ENCODE data around the gene CFAP410. TPM values are rescaled to one million over a fixed set of nuclear protein-coding genes. Genes with fewer than 3 reads are reported as not detected.

The CFAP410 gene
- total RNA-seq, 3 donors from 2014 or later: 22.2 to 31.1 (median 27.8) TPM

DNA sequence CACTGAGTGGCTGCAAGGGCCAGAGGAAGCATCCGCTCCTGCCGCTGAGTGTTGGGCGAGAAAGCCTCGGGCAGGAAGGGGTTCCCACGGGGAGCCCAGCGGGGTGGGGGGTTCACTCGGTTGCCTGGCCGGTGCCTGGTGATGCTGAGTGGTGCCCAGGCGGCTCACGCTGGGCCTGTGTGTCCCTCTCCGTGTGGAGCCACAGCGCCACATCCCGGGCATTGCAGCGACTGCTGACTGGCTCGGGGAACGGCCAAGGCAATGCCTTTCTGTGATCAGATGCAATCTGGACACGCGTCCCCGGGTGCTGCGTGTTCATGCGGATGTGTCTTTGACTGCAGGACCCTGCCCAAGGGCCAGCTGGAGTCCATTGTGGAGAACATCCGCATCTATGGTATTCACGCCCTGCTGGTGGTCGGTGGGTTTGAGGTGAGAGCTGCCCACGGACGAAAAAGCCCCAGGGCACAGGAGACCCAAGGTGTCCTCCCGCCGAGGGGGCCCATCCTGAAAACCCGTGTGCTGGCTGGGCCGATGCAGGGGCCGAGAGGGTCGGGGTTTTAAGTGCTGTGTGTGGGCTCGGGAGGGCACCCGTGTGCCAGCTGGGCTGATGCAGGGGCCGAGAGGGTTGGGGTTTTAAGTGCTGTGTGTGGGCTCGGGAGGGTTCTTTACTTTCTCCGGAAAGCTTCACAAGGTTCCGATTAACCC is 16.4 kb downstream of the CFAP410 start:
- Histone ChIP-seq H3K4me1 (no peaks in the 10 kb centered on the region), H3K4me3 (no peak overlapping the region), H3K27me3 (no peaks in the 10 kb centered on the region), H3K36me3 (peaks cover 8% of the 10 kb centered on the region), H3K27ac (no peak overlapping the region), H3K9me3 (no peaks in the 10 kb centered on the region)
- intact Hi-C loops (cut with DNase I; ENCODE audit: low total_unique reads): no loop called here
- TF ChIP-seq, protein P1, sequence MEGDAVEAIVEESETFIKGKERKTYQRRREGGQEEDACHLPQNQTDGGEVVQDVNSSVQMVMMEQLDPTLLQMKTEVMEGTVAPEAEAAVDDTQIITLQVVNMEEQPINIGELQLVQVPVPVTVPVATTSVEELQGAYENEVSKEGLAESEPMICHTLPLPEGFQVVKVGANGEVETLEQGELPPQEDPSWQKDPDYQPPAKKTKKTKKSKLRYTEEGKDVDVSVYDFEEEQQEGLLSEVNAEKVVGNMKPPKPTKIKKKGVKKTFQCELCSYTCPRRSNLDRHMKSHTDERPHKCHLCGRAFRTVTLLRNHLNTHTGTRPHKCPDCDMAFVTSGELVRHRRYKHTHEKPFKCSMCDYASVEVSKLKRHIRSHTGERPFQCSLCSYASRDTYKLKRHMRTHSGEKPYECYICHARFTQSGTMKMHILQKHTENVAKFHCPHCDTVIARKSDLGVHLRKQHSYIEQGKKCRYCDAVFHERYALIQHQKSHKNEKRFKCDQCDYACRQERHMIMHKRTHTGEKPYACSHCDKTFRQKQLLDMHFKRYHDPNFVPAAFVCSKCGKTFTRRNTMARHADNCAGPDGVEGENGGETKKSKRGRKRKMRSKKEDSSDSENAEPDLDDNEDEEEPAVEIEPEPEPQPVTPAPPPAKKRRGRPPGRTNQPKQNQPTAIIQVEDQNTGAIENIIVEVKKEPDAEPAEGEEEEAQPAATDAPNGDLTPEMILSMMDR (IDR thresholded peaks at IDR 0.05): no peak
- TF ChIP-seq POLR2AphosphoS5 (IDR thresholded peaks at IDR 0.05) (no peak), POLR2A (IDR thresholded peaks at IDR 0.05) (no peak)
- DNase-seq (ENCODE audit: low spot score in 2 of 2): no peak

DNA sequence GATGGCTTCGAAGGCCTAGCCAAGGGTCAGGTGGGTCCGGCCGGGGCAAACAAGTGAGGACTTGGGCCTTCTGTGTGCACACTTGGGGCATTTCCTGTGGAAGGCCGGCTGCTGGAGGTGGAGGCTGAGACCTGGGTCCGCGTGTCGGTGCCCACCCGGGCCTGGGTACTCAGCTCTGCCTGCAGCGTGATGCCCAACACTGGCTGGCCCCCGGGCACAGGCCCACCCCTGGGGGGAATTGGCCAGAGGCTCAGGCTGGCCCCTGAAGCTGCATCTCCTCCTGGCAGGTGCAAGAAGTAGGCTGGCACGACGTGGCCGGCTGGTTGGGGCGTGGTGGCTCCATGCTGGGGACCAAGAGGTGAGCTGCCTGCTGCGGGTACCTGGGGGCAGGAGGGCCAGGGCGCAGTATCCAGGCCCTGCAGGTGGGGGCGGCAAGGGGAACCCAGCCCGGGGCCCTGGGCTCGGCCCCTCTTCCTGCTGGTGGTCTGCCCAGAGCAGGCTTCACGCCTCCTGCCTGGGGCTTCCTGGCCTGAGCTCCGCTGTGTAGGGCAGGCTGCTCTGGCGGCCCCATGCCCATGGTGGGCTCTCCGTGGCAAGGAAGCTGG is 17.2 kb downstream of the CFAP410 start:
- intact Hi-C loops (cut with DNase I; ENCODE audit: low total_unique reads): no loop called here
- TF ChIP-seq, protein P1 (IDR thresholded peaks at IDR 0.05): no peak
- TF ChIP-seq POLR2AphosphoS5 (IDR thresholded peaks at IDR 0.05): no peak
- DNase-seq (ENCODE audit: low spot score in 2 of 2): no peak
- Histone ChIP-seq H3K4me1 (no peaks in the 10 kb centered on the region), H3K36me3 (peaks cover 8% of the 10 kb centered on the region), H3K27ac (no peak overlapping the region), H3K4me3 (no peak overlapping the region), H3K27me3 (no peaks in the 10 kb centered on the region), H3K9me3 (no peaks in the 10 kb centered on the region)

DNA sequence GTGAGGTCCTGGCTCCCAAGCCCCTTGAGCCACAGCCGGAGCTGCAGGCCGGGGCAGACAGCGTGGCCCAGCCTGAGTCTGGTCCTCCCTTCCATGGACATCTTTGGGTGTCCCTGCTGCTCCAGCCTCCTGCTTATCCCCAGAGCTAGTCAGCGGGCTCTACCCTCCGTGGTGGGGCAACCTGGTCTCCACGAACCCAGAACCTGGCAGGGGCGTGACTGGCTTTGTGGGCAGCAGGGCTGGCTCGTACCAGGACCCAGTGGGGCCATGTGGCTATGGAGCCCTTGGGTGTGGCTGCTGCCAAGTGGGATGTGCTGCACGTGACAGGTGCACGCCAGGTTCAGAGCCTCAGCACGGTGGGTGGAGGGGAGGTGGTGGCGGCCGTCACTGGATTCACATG is 18.3 kb downstream of the CFAP410 start:
- intact Hi-C loops (cut with DNase I; ENCODE audit: low total_unique reads): no loop called here
- no peaks in the 10 kb centered on the region for H3K27me3 ChIP-seq
- DNase-seq (ENCODE audit: low spot score in 2 of 2): no peak
- TF ChIP-seq POLR2A (IDR thresholded peaks at IDR 0.05) (no peak), POLR2AphosphoS5 (IDR thresholded peaks at IDR 0.05) (no peak)
- TF ChIP-seq, protein P1 (IDR thresholded peaks at IDR 0.05): no peak
- no peak overlapping the region for H3K4me3 ChIP-seq
- no peaks in the 10 kb centered on the region for H3K4me1 ChIP-seq
- peaks cover 8% of the 10 kb centered on the region for H3K36me3 ChIP-seq
- no peaks in the 10 kb centered on the region for H3K9me3 ChIP-seq
- H3K27ac ChIP-seq: no peak overlapping the region

DNA sequence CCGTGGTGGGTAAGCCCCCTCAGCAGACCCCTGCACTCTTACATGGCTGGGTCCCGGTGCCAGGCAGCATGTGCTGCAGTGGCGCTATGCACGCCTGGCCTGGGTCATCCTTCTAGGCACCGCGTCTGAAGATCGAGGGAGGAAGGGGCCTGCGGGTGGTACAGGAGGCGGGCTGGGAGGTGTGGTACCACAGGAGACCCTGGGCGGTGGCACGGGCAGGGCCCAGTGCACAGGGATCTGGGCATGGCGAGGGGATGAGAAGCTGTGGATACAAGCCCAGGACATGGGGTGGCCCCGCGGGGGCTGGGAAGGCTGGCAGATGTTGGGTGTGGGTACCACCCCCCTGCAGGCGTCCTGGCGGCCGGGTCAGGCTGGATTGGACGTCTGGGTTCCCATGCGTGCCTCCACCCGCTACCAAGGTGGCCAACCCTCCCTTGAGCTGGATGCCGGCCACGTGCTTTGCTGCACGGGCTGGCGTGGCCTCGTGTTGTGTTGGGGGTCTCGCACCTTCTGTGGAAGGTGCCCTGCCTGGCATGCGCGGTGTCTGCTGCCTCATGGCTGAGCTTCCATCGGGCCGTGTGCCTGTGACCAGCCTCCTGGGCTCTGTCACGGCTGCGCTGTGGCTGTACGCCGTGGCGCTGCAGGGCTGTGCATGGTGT is 19.7 kb downstream of the CFAP410 start:
- no peaks in the 10 kb centered on the region for H3K4me1 ChIP-seq
- H3K27ac ChIP-seq: no peak overlapping the region
- H3K9me3 ChIP-seq: no peaks in the 10 kb centered on the region
- intact Hi-C loops (cut with DNase I; ENCODE audit: low total_unique reads): no loop called here
- TF ChIP-seq POLR2A (IDR thresholded peaks at IDR 0.05) (no peak), POLR2AphosphoS5 (IDR thresholded peaks at IDR 0.05) (no peak)
- TF ChIP-seq, protein P1 (IDR thresholded peaks at IDR 0.05): no peak
- no peaks in the 10 kb centered on the region for H3K27me3 ChIP-seq
- DNase-seq (ENCODE audit: low spot score in 2 of 2): no peak
- peaks cover 4% of the 10 kb centered on the region for H3K36me3 ChIP-seq
- no peak overlapping the region for H3K4me3 ChIP-seq

Data from breast epithelium (tissue), 4 donors.